ENCODE results near the gene COX6A1.

- TF ChIP-seq CTCF (IDR thresholded peaks at IDR 0.05 in 2 of 3, conservative IDR thresholded peaks at IDR 0.05 in 1 of 3; ENCODE audit: borderline replicate concordance in 1 of 3, insufficient read depth in 1 of 3, low read depth in 2 of 3, low read length in 2 of 3) (no peak), POLR2A (IDR thresholded peaks at IDR 0.05; ENCODE audit: borderline replicate concordance, extremely low read depth, insufficient read depth, insufficient read length) (no peak), TCF7L2 (IDR thresholded peaks at IDR 0.05; ENCODE audit: borderline replicate concordance, extremely low read depth, insufficient read depth, insufficient read length) (no peak)
Measured at GRCh38 chr12:120432772-120433525, 5.0 kb upstream of the COX6A1 start.

All from HCT116 (cell line).